Heart left ventricle (tissue), 16 donors: ENCODE results near the gene CTU2. TPM values are rescaled to one million over a fixed set of nuclear protein-coding genes. Genes with fewer than 3 reads are reported as not detected.

ENCODE experiments used
- ATAC-seq, 4 donors: fragments of 200-7000 bp; cut with Tn5 transposase; one replicate each; pipeline ENCODE4 v1.9.1; 2020 to 2022; ENCODE audit warnings: moderate library complexity in 4 of 4, mild to moderate bottlenecking in 3 of 4, moderate number of reproducible peaks in 1 of 4
- DNase-seq, 5 donors: peaks; one replicate each; pipeline ENCODE4 v3.0.0-alpha.2; 2020
- H3K27ac ChIP-seq, 12 donors: fragments of 200-600 bp; sonication (generic) in 4 of 12; one replicate each; pipeline versions ENCODE4 v1.5.0 to v1.8.0; 2016 to 2022; ENCODE audit warnings: mild to moderate bottlenecking in 2 of 12
- H3K27me3 ChIP-seq, 9 donors: fragments of 200-600 bp; sonication (generic) in 2 of 9; one replicate each; pipeline versions ENCODE4 v1.5.1 to v1.8.0; 2016 to 2022; ENCODE audit warnings: mild to moderate bottlenecking in 3 of 9
- H3K36me3 ChIP-seq, 9 donors: fragments of 200-600 bp; sonication (generic) in 2 of 9; one replicate each; pipeline versions ENCODE4 v1.5.0 to v1.8.0; 2018 to 2022; ENCODE audit warnings: mild to moderate bottlenecking in 2 of 9
- H3K4me1 ChIP-seq, 12 donors: fragments of 200-600 bp; sonication (generic) in 4 of 12; one replicate each; pipeline versions ENCODE4 v1.5.0 to v1.8.0; 2016 to 2022; ENCODE audit warnings: mild to moderate bottlenecking in 3 of 12
- H3K4me3 ChIP-seq, 12 donors: fragments of 200-600 bp; sonication (generic) in 4 of 12; one replicate each; pipeline versions ENCODE4 v1.5.0 to v1.8.0; 2017 to 2022; ENCODE audit warnings: mild to moderate bottlenecking in 9 of 12, moderate library complexity in 4 of 12
- H3K9me3 ChIP-seq, 12 donors: fragments of 200-600 bp; sonication (generic) in 4 of 12; one replicate each; pipeline versions ENCODE4 v1.5.0 to v1.8.0; 2016 to 2022; ENCODE audit warnings: mild to moderate bottlenecking in 1 of 12
- CTCF ChIP-seq, 12 donors: fragments of 200-600 bp; sonication (generic) in 4 of 12; IDR thresholded peaks; one replicate each; pipeline versions ENCODE4 v1.5.0 to v1.8.0; 2018 to 2022; ENCODE audit warnings: antibody characterized with exemption in 12 of 12, mild to moderate bottlenecking in 5 of 12
- POLR2A ChIP-seq, 2 donors: fragments of 450-650 bp; IDR thresholded peaks; one replicate each; pipeline ENCODE4 v1.6.1; 2017; ENCODE audit warnings: antibody characterized with exemption in 2 of 2, mild to moderate bottlenecking in 2 of 2, moderate library complexity in 2 of 2
- WGBS, 4 donors: extraction: QIAGEN DNeasy Blood & Tissue Kit in 2 of 4; methylation state at CpG; one replicate each; pipeline versions ENCODE4 v1.1.5 to v1.1.7; 2013 to 2018; 5-methylcytosine and 5-hydroxymethylcytosine counted together
- intact Hi-C, 10 donors: fragments of 100-400 bp; cut with DNase I; formaldehyde crosslinking; loops; one replicate each; pipeline versions ENCODE4 v1.11.1 to v1.14.2; 2022
- polyA plus RNA-seq, 2 donors: library from polyadenylated mRNA; stranded (reverse); fragments of 200-250 nt; gene quantifications; one replicate each; pipeline ENCODE4 v1.2.3, GENCODE V29; 2013
- total RNA-seq, 9 donors: library from RNA; depleted of rRNA in 2 of 9; stranded (reverse); fragments of >200 nt in 2 of 9; fragmentation: NEBNext Ultra II Directional in 3 of 9; extraction: Animal tissue kit (Norgen Biotek cat#: 25700) in 3 of 9; gene quantifications; one replicate each; pipeline versions ENCODE4 v1.1.0 to v1.2.4, GENCODE V29; 2016 to 2023
- donor health status: ischemic (EF 13 %, LVEDD 7.1; RV severe dilation, severe dysfunction).
- donor health status: healthy with polysubstance abuse.
- donor health status: DM: no; HTN: yes; CAD: no.
- donor health status: DM: no; HTN: no; CAD: no.
- donor health status: ischemic (EF 25% LVEDD 6.9; RV normal size, moderate dysfunction).
- donor health status: ischemic (EF 25% LVEDD 5.7; RV mildly dilated, moderate dysfunction).
- donor health status: healthy.
- donor health status: DM: yes; HTN: yes; CAD: no.
- donor health status: ischemic (EF 35%, LVEDD 5.7; RV mildly dilated, moderate dysfunction).
- donor health status: nonischemic (EF 11% LVEDD 7.7; RV severe dilation, severe dysfunction).
- donor health status: DM: yes; HTN: yes; CAD: no.
- donor health status: PGD.
- donor health status: ischemic (EF 29% LVEDD 5.4; RV normal size, mild dysfunction).
- donor health status: nonischemic (EF 23%, LVEDD 6.1; RV moderate dilation, normal function).

CTU2 gene
- total and polyA plus RNA-seq, 11 donors, result 6.5 to 20.8 (median 13.0) TPM

- Histone ChIP-seq H3K27me3 (no peaks in the 10 kb centered on the region), H3K4me1 (peaks cover 0 to 5% (median 0%) of the 10 kb centered on the region in 12 donors), H3K4me3 (no peak overlapping the region), H3K27ac (no peak overlapping the region), H3K9me3 (no peaks in the 10 kb centered on the region), H3K36me3 (peaks cover 0 to 100% (median 80%) of the 10 kb centered on the region in 9 donors)
- no peak for TF ChIP-seq CTCF (IDR thresholded peaks at IDR 0.05)
- TF ChIP-seq POLR2A (IDR thresholded peaks at IDR 0.05), result no peak
- DNase-seq (no peak), ATAC-seq (no peak)
- intact Hi-C loops, result no loop called here
- 90 to 97% (median 95%) methylated on average over 25 to 39 of the region's 39 CpGs for WGBS, 4 donors
Observed at GRCh38 chr16:88722784-88723506, 16.6 kb downstream of the CTU2 start.

GRCh38 chr16:88723507-88723887, 17.2 kb downstream of the CTU2 start:
- peaks cover 0 to 97% (median 75%) of the 10 kb centered on the region in 9 donors for H3K36me3 ChIP-seq
- DNase-seq, result no peak

GRCh38 chr16:88723911-88724310, 17.6 kb downstream of the CTU2 start:
- peaks cover 0 to 5% (median 0%) of the 10 kb centered on the region in 12 donors for H3K4me1 ChIP-seq
- no peak overlapping the region for H3K27ac ChIP-seq
- DNase-seq (no peak), ATAC-seq (no peak)
- intact Hi-C loops, result no loop called here
- TF ChIP-seq CTCF (IDR thresholded peaks at IDR 0.05) (no peak), POLR2A (IDR thresholded peaks at IDR 0.05) (no peak)
- H3K27me3 ChIP-seq, result no peaks in the 10 kb centered on the region
- no peak overlapping the region for H3K4me3 ChIP-seq
- 94 to 95% (median 94%) methylated on average over 15 to 17 of the region's 17 CpGs for WGBS, 4 donors
- H3K9me3 ChIP-seq, result no peaks in the 10 kb centered on the region
- peaks cover 0 to 92% (median 71%) of the 10 kb centered on the region in 9 donors for H3K36me3 ChIP-seq

More at GRCh38 chr16:88723507-88723887, 17.2 kb downstream of the CTU2 start:
- Histone ChIP-seq H3K4me1 (peaks cover 0 to 5% (median 0%) of the 10 kb centered on the region in 12 donors), H3K9me3 (no peaks in the 10 kb centered on the region), H3K27ac (no peak overlapping the region), H3K27me3 (no peaks in the 10 kb centered on the region), H3K4me3 (no peak overlapping the region)
- no peak for TF ChIP-seq POLR2A (IDR thresholded peaks at IDR 0.05)
- TF ChIP-seq CTCF (IDR thresholded peaks at IDR 0.05), result no peak
- 85 to 90% (median 89%) methylated on average over 6 to 8 of the region's 8 CpGs; no CpG with 5 or more reads in 1 of the 4 donors for WGBS, 4 donors
- intact Hi-C loops, result no loop called here
- no peak for ATAC-seq

- Histone ChIP-seq H3K36me3 (peaks cover 0 to 83% (median 64%) of the 10 kb centered on the region in 9 donors), H3K27me3 (no peaks in the 10 kb centered on the region), H3K4me3 (no peak overlapping the region), H3K9me3 (no peaks in the 10 kb centered on the region), H3K4me1 (peaks cover 0 to 5% (median 0%) of the 10 kb centered on the region in 12 donors), H3K27ac (no peak overlapping the region)
- WGBS, 4 donors, result 87 to 91% (median 89%) methylated on average over 25 to 31 of the region's 31 CpGs
- intact Hi-C loops, result no loop called here
- no peak for TF ChIP-seq POLR2A (IDR thresholded peaks at IDR 0.05)
- TF ChIP-seq CTCF (IDR thresholded peaks at IDR 0.05), result no peak
- ATAC-seq (no peak), DNase-seq (no peak)
Observed at GRCh38 chr16:88724855-88725555, 18.7 kb downstream of the CTU2 start.
